Activated CD4-positive, CD25-positive, alpha-beta regulatory T cell treated with anti-CD3 and anti-CD28 coated beads, Interleukin-2, amount 50 U/mL, for 24 hours (primary cell): ENCODE data around the gene COL5A1.

Experiments
- ATAC-seq, 2 donors: fragments of 150-1000 bp; cut with Tn5 transposase; one replicate each; pipeline ENCODE4 v1.10.0; 2021; ENCODE audit warnings: mild to moderate bottlenecking in 1 of 2, moderate library complexity in 1 of 2

COL5A1 gene

GRCh38 chr9:134748591-134748990 is 107.0 kb downstream of the COL5A1 start:
- ATAC-seq = no peak

DNA sequence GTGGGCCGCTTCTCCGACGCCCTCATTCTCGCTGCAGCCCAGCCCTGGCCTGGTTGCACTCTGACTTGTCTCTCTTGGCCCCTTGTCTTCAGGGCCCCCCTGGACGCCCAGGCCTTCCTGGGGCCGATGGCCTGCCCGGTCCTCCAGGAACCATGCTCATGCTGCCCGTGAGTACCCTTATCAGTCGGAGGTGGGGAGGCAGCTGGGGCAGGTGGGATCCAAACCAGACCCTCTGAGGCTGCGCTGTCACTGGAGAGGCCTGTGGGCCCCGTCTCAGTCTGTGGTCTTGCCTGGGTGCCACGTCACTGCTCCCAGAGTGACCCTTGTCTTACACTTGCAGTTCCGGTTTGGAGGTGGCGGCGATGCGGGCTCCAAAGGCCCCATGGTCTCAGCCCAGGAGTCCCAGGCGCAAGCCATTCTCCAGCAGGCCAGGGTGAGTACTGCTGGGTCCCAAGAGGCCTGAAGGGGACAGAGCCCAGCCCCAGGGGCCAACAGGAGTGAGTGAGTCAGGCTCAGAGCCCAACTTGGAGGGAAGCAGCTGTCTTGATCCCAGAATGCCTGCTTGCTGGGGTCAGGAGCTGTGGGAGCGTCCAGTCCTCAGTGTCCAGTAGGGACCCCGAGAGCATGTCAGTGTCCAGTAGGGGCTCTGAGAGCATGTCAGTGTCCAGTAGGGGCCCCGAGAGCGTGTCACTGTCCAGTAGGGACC is 109.0 kb downstream of the COL5A1 start:
- no peak for ATAC-seq

GRCh38 chr9:134751622-134752021 is 110.0 kb downstream of the COL5A1 start:
- no peak for ATAC-seq

DNA sequence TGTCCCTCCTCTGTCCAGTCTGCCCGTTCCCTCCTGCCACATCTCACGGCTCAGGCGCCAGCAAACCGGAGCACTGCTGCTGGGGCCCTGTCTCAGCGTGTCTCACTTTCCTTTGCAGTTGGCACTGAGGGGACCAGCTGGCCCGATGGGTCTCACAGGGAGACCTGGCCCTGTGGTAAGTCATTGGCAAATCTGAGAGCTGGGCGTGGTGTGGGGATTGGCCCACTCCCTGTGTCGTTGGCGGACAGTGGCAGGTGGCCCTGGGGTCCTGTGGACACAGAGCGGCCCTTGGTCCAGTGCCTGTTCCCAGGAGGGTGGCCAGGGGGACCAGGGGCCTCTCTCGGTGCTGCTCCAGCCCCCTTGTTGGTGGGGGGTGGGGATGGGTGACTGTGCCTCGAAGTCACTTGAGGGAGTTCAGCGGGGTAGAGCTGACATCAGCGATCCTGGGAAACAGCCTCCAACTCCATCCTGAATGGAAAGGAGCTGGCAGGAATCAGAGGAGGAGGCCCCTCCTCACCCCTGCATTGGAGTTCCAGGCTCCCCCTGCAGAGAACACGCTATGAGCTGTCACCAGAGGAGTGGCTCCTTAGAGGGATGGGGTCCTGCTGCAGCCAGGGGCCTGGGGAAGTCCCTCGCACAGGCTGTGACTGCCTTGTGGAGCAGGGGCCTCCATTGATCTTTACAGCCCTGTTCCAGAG is 111.0 kb downstream of the COL5A1 start:
- no peak for ATAC-seq

- ATAC-seq = no peak
Observed at GRCh38 chr9:134753191-134753590, 111.6 kb downstream of the COL5A1 start.

DNA sequence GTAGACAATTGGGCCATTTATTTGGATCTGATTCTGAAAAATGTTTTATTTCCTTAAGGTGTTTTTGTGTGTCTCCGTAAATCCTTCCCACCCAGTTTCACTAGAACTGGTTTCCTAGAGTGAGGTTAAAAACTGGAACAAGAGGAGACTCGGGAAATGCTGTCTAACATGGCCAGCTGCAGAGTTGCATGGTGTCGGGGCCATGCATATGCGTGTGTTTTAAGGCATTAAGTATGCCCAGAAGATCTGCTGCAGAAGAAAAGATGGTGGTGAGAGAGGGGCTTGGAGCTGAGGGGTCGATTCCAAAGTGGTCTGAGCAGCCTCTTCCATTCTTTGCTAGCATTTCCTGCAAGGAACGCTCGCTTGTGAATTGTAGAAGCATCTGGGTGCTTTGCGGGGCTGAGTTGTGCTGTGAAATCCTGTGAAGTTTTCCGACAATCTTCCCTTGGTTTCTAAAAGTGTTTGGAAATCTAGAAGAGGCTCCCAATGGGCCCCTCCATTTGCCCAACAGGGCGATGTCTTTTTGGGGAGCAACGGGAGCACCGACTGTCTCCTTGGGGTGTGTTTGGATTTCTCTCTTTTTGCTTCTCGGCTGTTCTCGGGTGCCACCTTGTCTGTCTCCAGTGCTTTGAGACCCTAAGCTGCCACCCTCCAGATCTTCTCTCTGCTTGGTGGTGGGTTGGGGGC is 113.8 kb downstream of the COL5A1 start:
- ATAC-seq = no peak

GRCh38 chr9:134756098-134756497 is 114.5 kb downstream of the COL5A1 start:
- no peak for ATAC-seq

- ATAC-seq = no peak
Observed at GRCh38 chr9:134757216-134757975, 115.8 kb downstream of the COL5A1 start.

- ATAC-seq = no peak
Observed at GRCh38 chr9:134758949-134759607, 117.5 kb downstream of the COL5A1 start.

DNA sequence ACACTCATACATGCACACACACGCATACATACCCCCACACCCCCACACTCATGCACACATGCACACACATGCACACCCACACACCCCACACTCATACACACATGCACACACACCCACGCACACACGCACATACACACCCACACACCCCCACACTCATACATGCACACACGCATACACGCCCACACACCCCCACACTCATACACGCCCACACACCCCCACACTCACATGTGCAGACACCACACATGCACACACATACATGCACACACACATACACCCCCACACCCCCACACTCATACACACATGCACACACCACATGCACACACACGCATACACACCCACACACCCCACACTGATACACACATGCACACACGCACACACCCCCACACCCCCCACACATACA is 118.3 kb downstream of the COL5A1 start:
- ATAC-seq = no peak

DNA sequence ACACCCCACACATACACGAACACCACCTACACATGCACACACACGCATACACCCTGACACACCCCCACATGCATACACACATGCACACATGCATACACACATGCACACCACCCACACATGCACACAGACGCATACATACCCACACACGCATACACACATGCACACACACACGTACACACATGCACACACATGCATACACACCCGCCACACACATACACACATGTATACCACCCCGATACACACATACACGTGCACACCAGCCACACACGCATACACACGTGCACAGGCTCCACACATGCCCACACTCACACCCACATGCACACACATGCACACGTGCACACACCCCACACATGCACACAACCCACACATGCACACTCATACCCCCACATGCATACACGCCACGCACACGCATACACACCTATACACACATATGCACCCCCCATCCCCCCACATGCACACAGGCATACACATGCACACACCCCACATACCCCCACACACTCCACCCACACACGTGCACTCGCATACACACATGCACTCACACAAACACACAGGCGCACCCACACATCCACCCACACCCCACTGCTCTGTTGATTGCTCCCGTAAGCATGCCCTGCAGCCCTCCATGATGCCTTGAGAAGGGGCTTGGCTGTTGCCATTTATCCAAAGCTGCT is 119.3 kb downstream of the COL5A1 start:
- ATAC-seq = no peak

DNA sequence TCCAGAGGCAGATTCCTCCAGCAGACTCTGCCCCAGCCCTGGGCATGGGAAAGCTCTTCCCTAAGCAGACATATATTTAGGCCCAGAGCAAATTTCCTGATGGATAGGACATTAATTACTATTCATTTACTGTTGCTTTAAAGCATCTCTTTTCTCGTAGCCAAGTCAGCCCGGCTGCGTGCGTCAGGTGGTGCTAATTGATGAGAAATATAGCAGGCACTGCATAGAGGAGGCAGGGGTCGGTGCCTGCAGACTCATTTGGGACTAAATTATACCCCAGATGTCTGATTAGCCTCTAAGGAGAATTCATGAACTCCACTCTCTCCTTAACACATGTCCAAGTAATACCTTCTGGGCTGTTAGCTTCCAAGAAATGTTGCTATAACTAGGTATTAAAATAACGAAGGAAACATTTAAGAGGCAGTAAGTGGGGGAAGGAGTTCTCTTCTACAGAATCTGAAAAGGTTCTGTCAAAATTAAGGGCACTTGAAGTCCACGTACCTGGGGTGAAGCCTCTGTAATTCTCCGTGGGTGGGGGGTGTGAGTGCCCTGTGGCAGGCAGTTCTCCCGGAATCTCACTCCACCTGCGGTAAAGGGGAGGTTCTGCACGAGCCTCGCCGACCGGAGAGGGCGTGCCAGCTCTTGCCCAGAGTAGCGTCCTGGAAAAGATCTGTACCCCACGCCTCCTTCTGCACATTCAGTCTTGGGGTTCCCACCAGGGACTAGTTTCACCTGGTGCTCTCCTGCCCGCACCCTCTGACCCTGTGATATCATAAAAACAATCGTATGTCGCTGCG is 123.1 kb downstream of the COL5A1 start:
- no peak for ATAC-seq

GRCh38 chr9:134765785-134766184 is 124.2 kb downstream of the COL5A1 start:
- no peak for ATAC-seq

- no peak for ATAC-seq
Observed at GRCh38 chr9:134766587-134766986, 125.0 kb downstream of the COL5A1 start.

GRCh38 chr9:134768332-134768708 is 126.7 kb downstream of the COL5A1 start:
- no peak for ATAC-seq

GRCh38 chr9:134768709-134769351 is 127.2 kb downstream of the COL5A1 start:
- no peak for ATAC-seq

- no peak for ATAC-seq
Observed at GRCh38 chr9:134770972-134771971, 129.7 kb downstream of the COL5A1 start.

DNA sequence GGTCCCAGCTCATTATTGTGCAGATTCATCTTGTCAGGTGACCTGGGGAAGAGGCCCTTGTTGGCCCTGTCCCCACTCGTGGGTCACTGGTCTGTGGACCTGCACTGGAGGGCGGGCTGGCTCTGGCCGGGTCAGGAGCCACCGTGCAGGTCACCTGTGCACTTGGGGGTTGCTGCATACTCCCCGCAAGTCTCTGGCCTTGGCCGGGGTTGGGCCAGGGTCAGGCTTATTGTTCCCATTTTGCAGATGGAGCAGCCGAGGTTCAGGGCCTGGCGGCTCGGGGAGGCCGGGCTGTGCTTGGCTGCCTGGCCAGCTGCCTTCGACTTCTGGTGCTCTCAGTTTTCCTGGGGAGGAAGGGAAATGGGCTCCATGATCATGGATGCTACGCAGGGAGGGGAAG is 130.7 kb downstream of the COL5A1 start:
- no peak for ATAC-seq

DNA sequence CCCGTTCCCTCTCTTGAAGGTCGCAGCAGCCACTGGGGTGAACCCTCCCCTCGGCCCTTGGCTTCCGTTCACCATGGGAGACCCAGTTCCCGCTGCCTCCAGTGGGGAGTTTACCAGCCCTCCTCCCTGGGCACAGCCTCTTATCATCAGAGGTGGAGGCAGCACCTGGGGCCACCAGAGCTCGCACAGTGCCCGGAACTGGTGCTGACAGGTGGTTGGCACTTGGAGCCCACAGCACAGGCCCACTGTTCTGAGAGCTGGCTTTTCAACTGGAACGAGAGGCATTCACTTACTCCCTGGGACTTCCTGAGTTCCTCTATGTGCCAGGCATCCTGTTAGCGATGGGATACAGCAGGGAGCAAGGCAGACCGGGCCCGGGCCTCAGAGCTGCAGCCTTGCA is 132.2 kb downstream of the COL5A1 start:
- ATAC-seq = no peak
